ENCODE results near the gene NUDT1.
A peak's percentile ranks its signal among the peaks of the same experiment; 100 is the strongest.

The NUDT1 gene

GRCh38 chr7:2241580-2242540 is at the start of gene NUDT1, which contains the start of gene MRM2:
Gene NUDT1 (plus strand): TSS chr7:2242226. CDS start chr7:2244575, 2,349 bp downstream.
Gene MRM2 (minus strand): TSS chr7:2242205. CDS start chr7:2242169, 36 bp downstream.
- DNase-seq (ENCODE audit: low read depth), result peak; percentile 55

GRCh38 chr7:2192831-2193534 is 49.0 kb upstream of the NUDT1 start:
- DNase-seq (ENCODE audit: low read depth), result no peak

- no peak for DNase-seq (ENCODE audit: low read depth)
Observed at GRCh38 chr7:2193575-2194305, 48.3 kb upstream of the NUDT1 start.

- DNase-seq (ENCODE audit: low read depth), result no peak
Observed at GRCh38 chr7:2195400-2196246, 46.4 kb upstream of the NUDT1 start.

GRCh38 chr7:2196381-2197378 is 45.3 kb upstream of the NUDT1 start:
- DNase-seq (ENCODE audit: low read depth), result no peak

- DNase-seq (ENCODE audit: low read depth), result no peak
Observed at GRCh38 chr7:2197436-2198155, 44.4 kb upstream of the NUDT1 start.

GRCh38 chr7:2198206-2198605 is 43.8 kb upstream of the NUDT1 start:
- no peak for DNase-seq (ENCODE audit: low read depth)

GRCh38 chr7:2198760-2199159 is 43.3 kb upstream of the NUDT1 start:
- DNase-seq (ENCODE audit: low read depth), result no peak

- no peak for DNase-seq (ENCODE audit: low read depth)
Observed at GRCh38 chr7:2199528-2199927, 42.5 kb upstream of the NUDT1 start.

- no peak for DNase-seq (ENCODE audit: low read depth)
Observed at GRCh38 chr7:2199956-2200583, 42.0 kb upstream of the NUDT1 start.

GRCh38 chr7:2200584-2200980 is 41.4 kb upstream of the NUDT1 start:
- no peak for DNase-seq (ENCODE audit: low read depth)

GRCh38 chr7:2201128-2201527 is 40.9 kb upstream of the NUDT1 start:
- DNase-seq (ENCODE audit: low read depth), result no peak

- no peak for DNase-seq (ENCODE audit: low read depth)
Observed at GRCh38 chr7:2201686-2202360, 40.2 kb upstream of the NUDT1 start.

GRCh38 chr7:2202361-2202761 is 39.7 kb upstream of the NUDT1 start:
- DNase-seq (ENCODE audit: low read depth), result no peak

- DNase-seq (ENCODE audit: low read depth), result no peak
Observed at GRCh38 chr7:2202901-2203765, 38.9 kb upstream of the NUDT1 start.

- DNase-seq (ENCODE audit: low read depth), result no peak
Observed at GRCh38 chr7:2203766-2204300, 38.2 kb upstream of the NUDT1 start.

GRCh38 chr7:2204446-2204845 is 37.6 kb upstream of the NUDT1 start:
- DNase-seq (ENCODE audit: low read depth), result no peak
